ENCODE results near the gene ATP8B4.

- no peak for TF ChIP-seq POLR2A (IDR thresholded peaks at IDR 0.05; ENCODE audit: low read length)
- TF ChIP-seq GATA1 (IDR thresholded peaks at IDR 0.05; ENCODE audit: low read depth, low read length): no peak
These were observed 140.9 kb downstream of the ATP8B4 start for GRCh38 chr15:49978121-49978520.

Data from erythroblast (primary cell).